Coronary artery (tissue), 2 donors: ENCODE data around the gene RRAS2.
"Not testable (repeated sequence)": the region's sequence is repeated elsewhere in the genome, so short reads cannot be mapped to it uniquely, and the experiment has no call there.

Experiments used
- DNase-seq: peaks from one replicate; pipeline ENCODE4 v3.0.0-alpha.2; 2017; ENCODE audit warnings: low spot score
- H3K27ac ChIP-seq, 2 donors: fragments of 200-600 bp; sonication (generic); one replicate each; pipeline ENCODE4 v1.5.1; 2016 to 2019
- H3K4me3 ChIP-seq: fragments of 200-600 bp; sonication (generic); 2 replicates; pipeline ENCODE4 v1.5.1; 2016; ENCODE audit warnings: mild to moderate bottlenecking, moderate library complexity
- CTCF ChIP-seq: fragments of 200-600 bp; sonication (generic); IDR thresholded peaks from one replicate; pipeline ENCODE4 v1.5.1; 2019; ENCODE audit warnings: antibody characterized with exemption

RRAS2 gene

GRCh38 chr11:14259878-14260277 lies 99.1 kb downstream of the RRAS2 start:
- Histone ChIP-seq H3K4me3 (no peak overlapping the region), H3K27ac (no peak overlapping the region)
- TF ChIP-seq CTCF, result no peak
- DNase-seq, result no peak

GRCh38 chr11:14259186-14259784 lies 99.7 kb downstream of the RRAS2 start:
- Histone ChIP-seq H3K27ac (no peak overlapping the region), H3K4me3 (no peak overlapping the region)
- DNase-seq, result no peak
- TF ChIP-seq CTCF, result no peak

- DNase-seq, result no peak
- Histone ChIP-seq H3K27ac (no peak overlapping the region), H3K4me3 (no peak overlapping the region)
- no peak for TF ChIP-seq CTCF
Measured at GRCh38 chr11:14258221-14258935, 100.6 kb downstream of the RRAS2 start.

GRCh38 chr11:14255238-14255534 lies 103.8 kb downstream of the RRAS2 start:
- Histone ChIP-seq H3K4me3 (no peak overlapping the region), H3K27ac (no peak overlapping the region)
- no peak for TF ChIP-seq CTCF
- DNase-seq, result no peak

- H3K4me3 ChIP-seq, result no peak overlapping the region
- H3K27ac ChIP-seq, result no peak overlapping the region
- no peak for DNase-seq
- TF ChIP-seq CTCF, result no peak
Measured at GRCh38 chr11:14254533-14255237, 104.3 kb downstream of the RRAS2 start.

- no peak for TF ChIP-seq CTCF
- DNase-seq, result no peak
- H3K4me3 ChIP-seq, result no peak overlapping the region
- H3K27ac ChIP-seq, result no peak overlapping the region
Measured at GRCh38 chr11:14253840-14254239, 105.1 kb downstream of the RRAS2 start.

GRCh38 chr11:14253421-14253820 lies 105.6 kb downstream of the RRAS2 start:
- Histone ChIP-seq H3K4me3 (no peak overlapping the region), H3K27ac (no peak overlapping the region)
- TF ChIP-seq CTCF, result no peak
- DNase-seq, result no peak

GRCh38 chr11:14252501-14252900 lies 106.5 kb downstream of the RRAS2 start:
- DNase-seq, H3K4me3 ChIP-seq, H3K27ac ChIP-seq: not testable (repeated sequence)
